Measurements from ENCODE around the gene SLC27A3. TPM values are rescaled to one million over a fixed set of nuclear protein-coding genes. Genes with fewer than 3 reads are reported as not detected.
A peak's percentile ranks its signal among the peaks of the same experiment; 100 is the strongest.

SLC27A3 gene
- total RNA-seq, 2 donors from 2014 or later, result 24.1 to 27.9 TPM

DNA sequence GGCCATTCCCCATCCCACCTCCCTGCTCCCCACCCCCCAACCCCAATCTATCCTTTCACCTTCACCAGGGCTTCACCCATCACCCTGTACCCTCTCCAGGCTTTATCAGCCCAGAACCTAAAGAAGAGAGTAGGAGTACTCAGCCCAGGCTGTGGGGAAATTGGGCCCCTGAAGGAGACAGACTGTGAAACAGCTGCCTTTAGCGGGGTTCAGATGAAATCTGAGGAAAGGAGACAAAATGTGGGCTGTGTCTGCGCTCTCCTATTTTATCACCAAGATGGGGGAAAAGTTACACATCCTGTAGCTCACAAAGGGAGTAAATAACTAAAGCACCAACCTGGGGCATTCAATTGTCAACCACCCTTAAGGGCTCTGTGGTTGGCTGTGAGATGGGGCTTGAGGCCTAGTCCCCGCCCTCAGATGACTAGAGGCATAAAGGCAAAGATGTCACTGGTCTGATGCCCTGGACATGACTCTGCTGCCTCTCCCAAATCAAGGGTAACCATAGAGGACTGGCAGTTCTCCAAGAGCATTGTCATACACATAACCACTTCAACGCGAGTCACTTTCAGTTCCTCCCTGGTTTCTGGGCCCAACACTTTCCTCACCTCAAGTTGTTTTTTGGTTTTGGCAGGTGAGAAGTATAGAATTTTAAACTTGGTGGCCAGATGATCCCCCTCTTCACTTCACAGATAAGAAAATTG lies 30.0 kb downstream of the SLC27A3 start:
- Histone ChIP-seq H3K27me3 (no peaks in the 10 kb centered on the region), H3K36me3 (peaks cover under 1% of the 10 kb centered on the region), H3K4me3 (no peak overlapping the region), H3K9ac (ENCODE audit: low read depth in 2 of 2, low read length in 2 of 2) (no peak overlapping the region), H3K27ac (no peak overlapping the region), H3K9me3 (no peaks in the 10 kb centered on the region), H3K4me1 (no peaks in the 10 kb centered on the region)
- peak; percentile 57 for DNase-seq
- TF ChIP-seq, protein P1, sequence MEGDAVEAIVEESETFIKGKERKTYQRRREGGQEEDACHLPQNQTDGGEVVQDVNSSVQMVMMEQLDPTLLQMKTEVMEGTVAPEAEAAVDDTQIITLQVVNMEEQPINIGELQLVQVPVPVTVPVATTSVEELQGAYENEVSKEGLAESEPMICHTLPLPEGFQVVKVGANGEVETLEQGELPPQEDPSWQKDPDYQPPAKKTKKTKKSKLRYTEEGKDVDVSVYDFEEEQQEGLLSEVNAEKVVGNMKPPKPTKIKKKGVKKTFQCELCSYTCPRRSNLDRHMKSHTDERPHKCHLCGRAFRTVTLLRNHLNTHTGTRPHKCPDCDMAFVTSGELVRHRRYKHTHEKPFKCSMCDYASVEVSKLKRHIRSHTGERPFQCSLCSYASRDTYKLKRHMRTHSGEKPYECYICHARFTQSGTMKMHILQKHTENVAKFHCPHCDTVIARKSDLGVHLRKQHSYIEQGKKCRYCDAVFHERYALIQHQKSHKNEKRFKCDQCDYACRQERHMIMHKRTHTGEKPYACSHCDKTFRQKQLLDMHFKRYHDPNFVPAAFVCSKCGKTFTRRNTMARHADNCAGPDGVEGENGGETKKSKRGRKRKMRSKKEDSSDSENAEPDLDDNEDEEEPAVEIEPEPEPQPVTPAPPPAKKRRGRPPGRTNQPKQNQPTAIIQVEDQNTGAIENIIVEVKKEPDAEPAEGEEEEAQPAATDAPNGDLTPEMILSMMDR (IDR thresholded peaks at IDR 0.05), result no peak
- intact Hi-C loops (cut with DNase I), result no loop called here

DNA sequence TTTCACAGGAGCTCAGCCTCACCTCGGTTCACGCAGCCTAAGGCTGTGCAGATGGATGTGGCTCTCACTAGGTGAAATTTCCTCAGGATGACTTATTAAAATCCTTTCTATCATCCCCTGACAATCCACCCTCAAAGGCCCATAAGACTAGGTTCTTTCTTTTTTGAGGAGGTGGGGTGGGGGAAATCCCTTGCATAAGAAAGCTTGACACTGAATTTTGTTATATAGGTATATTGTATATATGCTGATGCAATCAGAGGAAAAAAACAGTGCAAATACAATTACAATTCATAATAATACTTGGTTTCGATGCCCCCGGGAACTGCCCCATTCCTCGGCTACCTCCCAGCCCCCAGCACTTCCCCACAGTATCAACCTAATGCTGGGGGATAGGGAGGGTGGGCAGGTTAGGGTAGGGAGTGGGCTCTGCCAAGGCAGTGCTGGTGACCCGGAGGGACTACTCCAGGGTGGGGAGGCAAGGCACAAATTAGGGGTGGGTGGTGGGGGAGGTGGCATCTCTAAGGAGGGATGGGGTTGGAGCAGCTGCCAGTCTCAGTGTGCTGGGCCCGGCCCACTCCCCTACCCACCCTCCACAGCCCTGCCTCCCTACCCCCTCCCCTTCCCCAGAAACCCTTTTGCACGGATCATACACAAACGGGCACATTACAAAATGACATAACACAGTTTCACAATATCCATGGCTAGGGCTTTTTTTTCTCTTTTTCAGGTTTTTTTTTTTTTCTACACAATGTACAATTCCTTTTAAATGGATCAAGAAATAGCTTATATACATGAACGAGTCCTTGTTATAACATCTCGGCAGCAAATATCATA lies 30.9 kb downstream of the SLC27A3 start:
- TF ChIP-seq, protein P1 (IDR thresholded peaks at IDR 0.05), result no peak
- intact Hi-C loops (cut with DNase I), result no loop called here
- no peaks in the 10 kb centered on the region for H3K9me3 ChIP-seq
- no peak overlapping the region for H3K27ac ChIP-seq
- H3K27me3 ChIP-seq, result no peaks in the 10 kb centered on the region
- H3K9ac ChIP-seq (ENCODE audit: low read depth in 2 of 2, low read length in 2 of 2), result no peak overlapping the region
- H3K4me1 ChIP-seq, result no peaks in the 10 kb centered on the region
- H3K36me3 ChIP-seq, result peaks cover 9% of the 10 kb centered on the region
- no peak for DNase-seq
- H3K4me3 ChIP-seq, result no peak overlapping the region

DNA sequence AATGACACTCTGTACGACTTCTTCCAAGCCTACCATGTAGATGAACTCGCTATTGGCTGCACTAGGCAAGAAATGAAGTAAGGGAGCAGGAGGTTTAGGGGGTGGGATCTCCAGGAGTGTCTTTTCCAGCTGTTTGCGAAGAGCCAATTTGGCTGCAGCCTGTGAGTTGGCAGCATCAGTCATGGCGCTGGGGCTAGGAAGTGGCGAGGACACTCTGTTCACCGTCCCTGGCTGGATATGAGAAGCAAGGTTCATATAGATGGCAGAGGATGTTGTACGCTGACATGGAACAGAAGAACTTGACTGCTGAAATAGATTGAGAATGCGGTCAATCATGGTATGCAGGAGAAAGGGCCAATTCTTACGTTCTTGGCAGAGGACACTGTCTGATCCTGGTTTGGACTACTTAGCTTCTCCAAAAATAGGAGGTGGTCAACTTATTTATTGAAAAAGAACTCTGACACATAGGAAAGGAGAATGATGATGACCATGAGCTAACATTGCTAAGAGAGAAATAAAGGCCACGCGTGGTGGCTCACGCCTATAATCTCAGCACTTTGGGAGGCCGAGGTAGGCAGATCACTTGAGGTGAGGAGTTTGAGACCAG lies 41.2 kb downstream of the SLC27A3 start:
- H3K36me3 ChIP-seq, result peaks cover 40% of the 10 kb centered on the region
- intact Hi-C loops (cut with DNase I), result no loop called here

DNA sequence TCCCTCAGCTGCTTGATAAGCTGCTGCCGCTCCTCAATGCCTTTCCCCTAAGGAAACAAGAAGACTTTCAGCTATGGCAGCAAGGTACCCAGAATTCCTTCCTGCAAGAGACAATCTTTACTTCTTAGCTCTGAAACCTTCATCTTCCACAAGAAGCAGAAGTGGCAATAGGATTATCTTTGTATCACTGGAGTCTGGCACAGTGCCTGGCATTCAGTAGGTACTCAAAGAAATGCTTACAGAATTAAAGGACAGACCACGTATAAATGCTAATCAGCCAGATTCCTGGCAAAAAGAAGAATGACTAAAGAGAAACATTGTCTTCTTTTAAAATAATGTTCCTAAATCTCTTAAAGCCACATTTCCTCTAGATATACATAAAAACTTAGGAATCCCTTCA lies 43.7 kb downstream of the SLC27A3 start:
- no peaks in the 10 kb centered on the region for H3K9me3 ChIP-seq
- H3K4me1 ChIP-seq, result no peaks in the 10 kb centered on the region
- DNase-seq, result no peak
- no peak overlapping the region for H3K9ac ChIP-seq (ENCODE audit: low read depth in 2 of 2, low read length in 2 of 2)
- no peak overlapping the region for H3K27ac ChIP-seq
- intact Hi-C loops (cut with DNase I), result no loop called here
- H3K4me3 ChIP-seq, result no peak overlapping the region
- no peaks in the 10 kb centered on the region for H3K27me3 ChIP-seq
- TF ChIP-seq, protein P1 (IDR thresholded peaks at IDR 0.05), result no peak
- peaks cover 29% of the 10 kb centered on the region for H3K36me3 ChIP-seq

More for the DNA sequence above, 41.2 kb downstream of the SLC27A3 start:
- no peak for DNase-seq
- H3K4me1 ChIP-seq, result no peaks in the 10 kb centered on the region
- TF ChIP-seq, protein P1 (IDR thresholded peaks at IDR 0.05), result no peak
- H3K27ac ChIP-seq, result no peak overlapping the region
- H3K4me3 ChIP-seq, result no peak overlapping the region
- H3K9me3 ChIP-seq, result no peaks in the 10 kb centered on the region
- H3K27me3 ChIP-seq, result no peaks in the 10 kb centered on the region
- no peak overlapping the region for H3K9ac ChIP-seq (ENCODE audit: low read depth in 2 of 2, low read length in 2 of 2)

DNA sequence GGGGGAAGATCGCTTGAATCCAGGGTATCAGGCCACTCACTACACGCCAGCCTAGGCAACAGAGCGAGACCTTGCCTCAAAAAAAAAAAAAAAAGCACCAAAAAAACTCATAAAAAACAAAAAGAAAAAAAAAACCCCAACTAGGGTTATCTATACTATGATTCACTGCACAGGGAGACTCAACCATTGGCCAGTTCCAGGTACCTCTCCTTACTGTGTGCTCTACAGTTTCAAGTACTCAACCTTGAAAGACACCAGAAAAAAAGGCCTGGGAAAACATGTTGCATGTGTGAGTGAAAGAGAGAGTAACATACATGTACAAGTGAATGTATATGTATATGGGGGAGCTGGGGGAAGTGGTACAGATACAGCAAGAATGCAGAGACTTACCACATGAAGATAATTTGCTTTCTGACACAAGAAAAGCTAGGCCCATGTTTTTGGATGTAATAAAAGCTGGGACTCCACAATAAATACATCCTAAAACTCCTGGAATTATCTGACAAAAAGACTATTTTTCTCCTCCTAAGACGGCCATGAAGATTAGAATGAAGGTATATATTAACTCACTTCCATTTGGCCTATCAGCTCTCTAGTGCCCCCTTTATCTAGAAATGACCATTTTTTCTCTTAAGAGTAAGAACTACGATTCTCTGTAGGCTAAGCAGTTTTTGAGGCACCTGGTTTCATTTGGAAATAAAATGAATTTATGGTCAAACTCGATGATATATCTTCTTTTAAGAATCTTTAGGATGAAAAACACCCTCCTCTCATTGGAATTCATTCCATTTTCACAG lies 52.2 kb downstream of the SLC27A3 start:
- no peak overlapping the region for H3K4me3 ChIP-seq
- H3K9me3 ChIP-seq, result no peaks in the 10 kb centered on the region
- DNase-seq, result no peak
- H3K36me3 ChIP-seq, result peaks cover 3% of the 10 kb centered on the region
- no peak overlapping the region for H3K27ac ChIP-seq
- no peak overlapping the region for H3K9ac ChIP-seq (ENCODE audit: low read depth in 2 of 2, low read length in 2 of 2)
- TF ChIP-seq, protein P1 (IDR thresholded peaks at IDR 0.05), result no peak
- no peaks in the 10 kb centered on the region for H3K4me1 ChIP-seq
- H3K27me3 ChIP-seq, result no peaks in the 10 kb centered on the region
- intact Hi-C loops (cut with DNase I), result no loop called here

All from colonic mucosa (tissue), 4 donors.